ENCODE data around the gene WAS. TPM values are rescaled to one million over a fixed set of nuclear protein-coding genes. Genes with fewer than 3 reads are reported as not detected.
A peak's percentile ranks its signal among the peaks of the same experiment; 100 is the strongest.
"Not testable (repeated sequence)": the region's sequence is repeated elsewhere in the genome, so short reads cannot be mapped to it uniquely, and the experiment has no call there.

The WAS gene
- total RNA-seq: 14.4 TPM

DNA sequence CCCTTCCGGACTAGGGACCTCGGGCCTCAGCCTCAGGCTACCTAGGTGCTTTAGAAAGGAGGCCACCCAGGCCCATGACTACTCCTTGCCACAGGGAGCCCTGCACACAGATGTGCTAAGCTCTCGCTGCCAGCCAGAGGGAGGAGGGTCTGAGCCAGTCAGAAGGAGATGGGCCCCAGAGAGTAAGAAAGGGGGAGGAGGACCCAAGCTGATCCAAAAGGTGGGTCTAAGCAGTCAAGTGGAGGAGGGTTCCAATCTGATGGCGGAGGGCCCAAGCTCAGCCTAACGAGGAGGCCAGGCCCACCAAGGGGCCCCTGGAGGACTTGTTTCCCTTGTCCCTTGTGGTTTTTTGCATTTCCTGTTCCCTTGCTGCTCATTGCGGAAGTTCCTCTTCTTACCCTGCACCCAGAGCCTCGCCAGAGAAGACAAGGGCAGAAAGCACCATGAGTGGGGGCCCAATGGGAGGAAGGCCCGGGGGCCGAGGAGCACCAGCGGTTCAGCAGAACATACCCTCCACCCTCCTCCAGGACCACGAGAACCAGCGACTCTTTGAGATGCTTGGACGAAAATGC lies at the start of gene WAS:
Gene WAS (plus strand): TSS at position 389 of the 572 bp plus-strand sequence. CDS start 55 bp downstream, at position 444.
- no peak for DNase-seq (ENCODE audit: low spot score)
- intact Hi-C loops (cut with DNase I): no loop called here

DNA sequence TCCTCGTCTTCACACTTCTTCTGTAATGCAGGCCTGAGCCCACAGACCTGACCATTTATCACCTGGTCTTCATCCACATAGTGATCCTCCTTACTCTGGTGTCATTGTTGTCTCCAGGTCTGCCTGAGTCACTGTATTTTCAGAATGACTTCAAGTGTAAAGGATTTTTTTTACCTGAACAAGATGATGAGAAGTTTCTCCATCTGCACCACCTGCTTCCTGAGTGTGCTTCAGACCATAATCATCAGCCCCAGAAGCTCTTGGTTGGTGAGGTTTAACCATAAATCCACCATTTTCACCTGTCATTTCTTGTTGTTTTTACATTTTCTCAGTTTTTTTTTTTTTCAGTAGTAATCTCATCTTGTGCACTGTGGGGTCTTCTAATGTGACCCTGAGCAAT lies 47.3 kb upstream of the WAS start:
- intact Hi-C loops (cut with DNase I): no loop called here
- DNase-seq (ENCODE audit: low spot score) (no peak), ATAC-seq (no peak)

More for the DNA sequence above, at the start of gene WAS:
- peak; percentile 75 for ATAC-seq

DNA sequence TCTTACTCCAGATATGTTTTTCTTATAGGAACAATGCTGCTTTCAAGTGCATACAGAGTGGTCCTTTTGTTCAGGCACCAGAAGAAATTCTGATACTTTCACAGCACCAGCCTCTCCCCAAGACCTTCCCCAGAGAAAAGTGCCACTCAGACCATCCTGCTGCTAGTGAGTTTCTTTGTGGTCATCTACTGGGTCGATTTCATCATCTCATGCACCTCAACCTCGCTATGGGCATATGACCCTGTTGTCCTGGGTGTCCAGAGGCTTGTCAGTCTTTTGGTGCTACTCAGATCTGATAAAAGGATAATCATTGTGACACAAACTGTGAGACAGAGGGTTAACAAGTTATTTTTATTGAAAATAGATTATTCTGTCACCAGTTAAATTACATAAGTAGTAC lies 46.8 kb upstream of the WAS start:
- no peak for DNase-seq (ENCODE audit: low spot score)
- intact Hi-C loops (cut with DNase I): no loop called here
- ATAC-seq: no peak

DNA sequence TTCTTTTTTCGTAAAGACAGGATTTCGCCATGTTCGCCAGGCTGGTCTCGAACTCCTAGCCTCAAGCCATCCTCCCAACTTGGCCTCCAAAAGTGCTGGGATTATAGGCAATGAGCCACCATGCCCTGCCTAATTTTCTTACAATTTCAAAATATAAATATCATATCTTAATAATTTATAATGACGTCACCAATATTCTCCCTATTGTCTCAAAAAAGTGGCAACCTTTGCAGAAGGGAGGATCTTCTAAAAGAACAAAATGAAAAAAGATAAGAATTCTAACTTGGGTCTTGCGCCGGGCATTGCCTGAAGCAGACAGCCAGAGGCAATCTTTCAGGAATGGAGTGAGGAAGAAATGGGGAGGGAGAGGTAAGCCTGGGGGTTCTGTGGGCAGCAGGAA lies 37.9 kb upstream of the WAS start:
- no peak for DNase-seq (ENCODE audit: low spot score)
- no peak for ATAC-seq
- intact Hi-C loops (cut with DNase I): no loop called here

DNA sequence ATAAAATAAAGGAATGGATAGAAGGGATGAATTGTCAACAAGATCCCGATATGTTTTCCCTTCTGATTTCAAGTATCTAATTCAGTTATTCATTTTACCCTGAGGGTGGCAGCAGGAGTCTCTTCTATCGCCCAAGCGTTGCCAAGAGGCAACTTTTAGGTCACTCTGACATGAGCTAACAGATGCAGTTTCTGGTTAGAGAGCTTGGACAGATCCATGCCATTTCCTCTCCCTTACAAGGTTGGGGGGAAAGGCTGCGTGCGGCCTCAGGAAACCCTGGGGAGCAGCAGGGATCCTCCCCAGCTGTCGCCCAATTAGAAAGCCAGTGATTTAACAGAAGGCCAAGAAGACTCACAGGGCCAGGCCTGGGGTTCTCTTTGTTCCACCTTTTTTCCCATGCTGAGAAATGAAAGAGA lies 35.3 kb upstream of the WAS start:
- intact Hi-C loops (cut with DNase I): no loop called here
- ATAC-seq: peak; percentile 93
- no peak for DNase-seq (ENCODE audit: low spot score)

DNA sequence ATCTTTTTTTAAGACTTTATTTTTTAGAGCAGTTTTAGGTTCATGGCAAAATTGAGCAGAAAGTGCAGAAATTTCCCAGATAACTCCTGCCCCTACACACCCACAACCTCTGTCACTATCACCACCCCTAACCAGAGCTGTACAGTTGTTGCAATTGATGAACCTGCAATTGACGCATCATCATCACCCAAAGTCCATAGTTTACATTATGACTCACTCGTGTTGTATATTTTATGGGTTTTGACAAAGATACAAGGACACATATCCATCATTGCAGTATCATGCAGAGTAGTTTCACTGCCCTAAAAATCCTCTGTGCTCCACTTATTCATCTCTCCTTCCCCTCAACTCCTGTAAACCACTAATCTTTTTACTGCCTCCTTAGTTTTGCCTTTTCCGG lies 34.5 kb upstream of the WAS start:
- ATAC-seq (no peak), DNase-seq (ENCODE audit: low spot score) (no peak)
- intact Hi-C loops (cut with DNase I): no loop called here

DNA sequence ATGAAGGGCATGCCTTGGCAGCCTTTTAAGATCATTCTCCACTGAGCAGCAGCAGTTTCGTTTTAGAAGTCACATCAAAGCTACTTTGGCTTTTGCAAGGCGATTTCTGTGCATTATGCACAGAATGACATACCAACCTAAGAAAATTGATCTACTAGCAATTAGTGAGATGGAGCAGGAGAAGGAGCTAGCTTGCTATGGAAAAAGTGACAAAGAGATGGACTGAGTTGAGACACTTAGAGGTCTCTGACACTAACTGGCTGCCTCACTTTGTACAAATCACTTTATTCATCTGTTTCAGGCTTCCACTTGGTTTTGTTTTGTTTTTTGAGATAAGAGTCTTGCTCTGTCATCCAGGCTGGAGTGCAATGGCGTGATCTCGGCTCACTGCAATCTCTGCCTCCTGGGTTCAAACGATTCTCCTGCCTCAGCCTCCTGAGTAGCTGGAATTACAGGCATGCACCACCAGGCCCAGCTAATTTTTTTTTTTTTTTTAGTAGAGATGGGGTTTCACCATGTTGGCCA lies 31.5 kb upstream of the WAS start:
- intact Hi-C loops (cut with DNase I); ATAC-seq; DNase-seq (ENCODE audit: low spot score): not testable (repeated sequence)

DNA sequence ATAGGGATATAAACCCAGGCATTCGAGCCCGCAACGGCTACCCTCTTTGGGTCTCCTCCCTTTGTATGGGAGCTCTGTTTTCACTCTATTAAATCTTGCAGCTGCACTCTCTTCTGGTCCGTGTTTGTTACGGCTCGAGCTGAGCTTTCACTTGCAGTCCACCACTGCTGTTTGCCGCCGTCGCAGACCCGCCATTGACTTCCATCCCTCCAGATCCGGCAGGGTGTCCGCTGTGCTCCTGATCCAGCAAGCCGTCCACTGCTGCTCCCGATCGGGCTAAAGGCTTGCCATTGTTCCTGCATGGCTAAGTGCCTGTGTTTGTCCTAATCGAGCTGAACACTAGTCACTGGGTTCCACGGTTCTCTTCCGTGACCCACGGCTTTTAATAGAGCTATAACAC lies 28.9 kb upstream of the WAS start:
- ATAC-seq; intact Hi-C loops (cut with DNase I); DNase-seq (ENCODE audit: low spot score): not testable (repeated sequence)

DNA sequence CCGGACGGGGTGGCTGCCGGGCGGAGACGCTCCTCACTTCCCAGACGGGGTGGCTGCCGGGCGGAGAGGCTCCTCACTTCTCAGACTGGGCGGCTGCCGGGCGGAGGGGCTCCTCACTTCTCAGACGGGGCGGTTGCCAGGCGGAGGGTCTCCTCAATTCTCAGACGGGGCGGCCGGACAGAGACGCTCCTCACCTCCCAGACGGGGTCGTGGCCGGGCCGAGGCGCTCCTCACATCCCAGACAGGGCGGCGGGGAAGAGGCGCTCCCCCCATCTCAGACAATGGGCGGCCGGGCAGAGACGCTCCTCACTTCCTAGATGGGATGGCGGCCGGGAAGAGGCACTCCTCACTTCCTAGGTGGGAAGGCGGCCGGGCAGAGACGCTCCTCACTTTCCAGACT lies 23.9 kb upstream of the WAS start:
- ATAC-seq; DNase-seq (ENCODE audit: low spot score); intact Hi-C loops (cut with DNase I): not testable (repeated sequence)

DNA sequence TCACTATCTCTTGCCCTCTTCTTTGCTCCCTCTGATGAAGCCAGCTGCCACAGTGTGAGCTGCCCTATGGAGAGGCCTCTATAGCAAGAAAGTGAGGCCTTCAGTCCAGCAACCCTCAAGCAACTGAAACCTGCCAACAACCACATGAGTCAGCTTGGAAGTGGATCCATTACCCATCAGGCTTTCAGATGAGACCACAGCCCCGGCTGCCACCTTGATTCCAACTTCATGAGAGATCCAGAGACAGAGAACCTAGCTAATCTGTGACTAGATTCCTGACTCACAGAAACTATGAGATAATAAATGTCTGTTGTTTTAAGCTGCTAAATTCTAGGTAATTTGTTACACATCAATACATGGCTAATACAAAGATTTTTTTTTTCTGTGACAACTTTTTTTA lies 20.4 kb upstream of the WAS start:
- ATAC-seq: no peak
- no peak for DNase-seq (ENCODE audit: low spot score)
- intact Hi-C loops (cut with DNase I): no loop called here

DNA sequence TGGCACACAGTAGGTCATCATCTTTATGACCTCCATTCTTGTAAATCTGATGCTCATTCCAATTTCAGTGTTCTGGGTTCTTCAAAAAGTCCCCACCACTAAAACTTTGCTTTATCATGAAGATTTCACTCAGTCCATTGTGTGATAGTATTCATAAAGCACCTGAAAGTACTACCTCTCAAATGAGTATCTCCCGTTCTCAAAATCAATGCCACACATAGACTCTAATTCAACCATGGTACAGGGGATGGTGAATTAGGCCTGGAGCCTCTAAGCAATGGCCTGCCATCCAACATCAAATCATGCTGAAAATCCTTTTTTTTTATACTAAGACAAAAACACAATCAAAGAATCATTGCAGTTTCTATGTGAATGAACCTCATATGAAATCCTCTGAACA lies 19.4 kb upstream of the WAS start:
- ATAC-seq: no peak
- intact Hi-C loops (cut with DNase I): no loop called here
- DNase-seq (ENCODE audit: low spot score): no peak

DNA sequence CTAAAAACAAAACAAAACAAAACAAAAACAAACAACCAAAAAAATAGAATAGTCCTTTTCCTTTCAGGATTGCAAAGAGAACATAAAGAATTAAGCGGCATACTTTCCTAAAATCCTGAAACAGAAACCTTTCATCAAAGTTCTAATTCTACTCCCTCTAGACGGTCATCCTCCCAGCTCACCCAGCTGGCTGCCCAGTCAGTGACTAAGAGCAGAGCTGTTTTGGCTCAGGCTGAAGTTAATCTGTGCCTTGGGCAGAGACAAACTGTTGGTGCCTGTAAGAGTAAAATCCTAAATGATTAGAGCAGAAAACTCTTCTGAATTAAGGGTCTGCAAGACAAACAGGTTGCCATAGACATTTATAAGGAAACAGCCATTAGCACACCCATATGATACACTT lies 17.6 kb upstream of the WAS start:
- intact Hi-C loops (cut with DNase I): no loop called here
- ATAC-seq (no peak), DNase-seq (ENCODE audit: low spot score) (no peak)

DNA sequence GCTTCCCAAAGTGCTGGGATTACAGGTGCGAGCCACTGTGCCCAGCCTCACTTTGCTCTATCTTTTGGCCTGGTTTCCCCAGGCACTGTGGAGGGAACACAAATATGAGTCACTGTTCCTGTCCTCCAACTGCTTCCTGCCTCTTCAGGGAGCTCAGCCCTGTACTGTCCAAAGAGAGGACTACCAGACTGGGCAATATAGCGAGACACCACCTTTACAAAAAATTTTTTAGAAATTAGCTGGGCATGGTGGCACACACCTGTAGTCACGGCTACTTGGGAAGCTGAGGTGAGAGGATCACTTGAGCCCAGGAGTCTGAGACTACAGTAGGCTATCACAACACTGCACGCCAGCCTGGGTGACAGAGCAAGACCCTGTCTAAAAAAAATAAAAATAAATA lies 16.9 kb upstream of the WAS start:
- ATAC-seq (no peak), DNase-seq (ENCODE audit: low spot score) (no peak)
- intact Hi-C loops (cut with DNase I): no loop called here

DNA sequence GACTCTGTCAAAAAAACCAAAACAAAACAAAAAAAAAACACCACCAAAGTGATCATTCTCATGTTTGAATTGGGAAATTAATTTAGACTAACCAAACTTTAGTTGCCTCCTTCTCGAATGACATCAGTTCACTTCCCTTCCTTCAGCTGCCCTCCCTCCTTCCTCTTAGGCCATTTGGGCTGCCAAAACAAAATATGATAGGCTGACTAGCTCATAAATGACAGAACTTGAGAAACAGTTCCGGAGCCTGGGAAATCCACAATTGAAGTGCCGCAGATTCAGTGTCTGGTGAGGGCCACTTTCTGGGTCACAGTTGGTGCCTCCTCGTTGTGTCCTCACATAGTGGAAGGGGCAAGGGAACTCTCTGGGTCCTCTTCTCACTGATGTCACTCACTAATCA lies 16.1 kb upstream of the WAS start:
- no peak for ATAC-seq
- no peak for DNase-seq (ENCODE audit: low spot score)
- intact Hi-C loops (cut with DNase I): no loop called here

DNA sequence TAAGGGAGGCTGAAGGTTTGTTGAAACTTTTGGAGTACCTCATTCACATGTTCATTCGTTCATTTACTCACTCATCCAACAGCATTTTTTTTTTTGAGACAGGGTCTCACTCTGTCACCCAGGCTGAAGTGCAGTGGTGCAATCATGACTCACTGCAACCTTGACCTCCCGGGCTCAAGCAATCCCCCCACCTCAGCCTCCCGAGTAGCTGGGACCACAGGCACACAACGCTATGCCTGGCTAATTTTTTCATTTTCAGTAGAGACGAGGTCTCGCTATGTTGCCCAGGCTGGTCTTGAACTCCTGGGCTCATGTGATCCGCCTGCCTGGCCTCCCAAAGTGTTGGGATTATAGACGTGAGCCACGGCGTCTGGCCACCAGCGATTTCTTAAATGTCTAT lies 15.4 kb upstream of the WAS start:
- ATAC-seq; intact Hi-C loops (cut with DNase I); DNase-seq (ENCODE audit: low spot score): not testable (repeated sequence)

DNA sequence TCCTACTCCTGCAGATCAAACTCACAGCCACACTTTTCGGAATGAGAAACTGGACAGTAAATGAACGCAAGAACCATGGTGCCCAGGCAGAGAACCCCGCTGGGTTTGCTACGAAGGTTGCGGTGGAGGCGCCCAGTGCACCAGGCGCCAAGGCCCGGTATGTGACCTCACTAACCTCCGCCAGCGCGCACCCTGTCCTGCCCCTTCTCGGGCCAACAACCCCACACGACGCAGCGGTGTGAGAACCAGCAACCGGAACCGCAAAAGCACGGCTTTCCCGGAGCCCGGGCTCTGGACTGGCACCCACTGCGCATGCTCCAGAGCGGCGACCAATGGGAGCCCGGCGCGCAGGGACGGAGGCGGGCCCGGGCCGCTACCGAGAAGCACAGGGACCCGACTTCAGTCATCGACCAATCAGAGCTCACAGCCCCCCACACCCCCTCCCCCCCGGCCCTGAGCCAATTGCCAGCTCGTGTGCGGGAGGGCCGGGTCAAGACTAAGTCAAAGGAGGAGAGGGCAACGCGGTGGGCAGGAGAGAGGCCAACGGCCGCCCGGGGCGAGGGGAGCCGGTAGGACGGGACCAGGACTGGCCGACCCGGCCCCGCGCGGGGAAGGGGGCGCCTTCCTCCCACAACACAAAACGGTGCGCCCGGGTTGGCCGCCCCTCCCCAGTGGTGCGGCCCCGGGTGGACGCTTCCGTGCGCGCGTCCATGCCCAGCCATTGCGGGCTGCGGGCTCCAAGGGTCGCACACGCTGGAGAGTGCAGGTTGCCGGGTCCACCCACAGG lies 7.3 kb upstream of the WAS start:
- intact Hi-C loops (cut with DNase I): no loop called here
- ATAC-seq (peak; percentile 99), DNase-seq (ENCODE audit: low spot score) (peak; percentile 89)

DNA sequence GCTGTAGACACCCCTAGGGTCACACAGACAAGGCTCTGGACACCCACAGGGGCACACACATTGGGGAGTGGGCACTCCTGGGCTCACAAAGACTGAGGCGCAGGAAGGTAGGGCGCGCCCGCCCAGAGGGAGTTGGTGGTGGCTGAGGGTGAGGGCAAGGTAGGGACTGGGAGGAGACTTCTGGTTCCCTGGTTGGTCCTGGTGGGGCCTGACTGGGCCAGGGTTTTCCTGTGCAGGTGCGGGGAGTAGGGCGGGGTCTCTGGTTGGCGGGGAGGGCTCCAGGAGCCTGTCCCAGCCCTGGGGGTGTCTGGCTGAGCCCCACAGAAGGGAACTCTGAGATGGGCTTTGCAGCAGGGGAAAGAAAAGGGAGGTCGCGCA lies 6.7 kb upstream of the WAS start:
- ATAC-seq (no peak), DNase-seq (ENCODE audit: low spot score) (no peak)
- intact Hi-C loops (cut with DNase I): no loop called here

DNA sequence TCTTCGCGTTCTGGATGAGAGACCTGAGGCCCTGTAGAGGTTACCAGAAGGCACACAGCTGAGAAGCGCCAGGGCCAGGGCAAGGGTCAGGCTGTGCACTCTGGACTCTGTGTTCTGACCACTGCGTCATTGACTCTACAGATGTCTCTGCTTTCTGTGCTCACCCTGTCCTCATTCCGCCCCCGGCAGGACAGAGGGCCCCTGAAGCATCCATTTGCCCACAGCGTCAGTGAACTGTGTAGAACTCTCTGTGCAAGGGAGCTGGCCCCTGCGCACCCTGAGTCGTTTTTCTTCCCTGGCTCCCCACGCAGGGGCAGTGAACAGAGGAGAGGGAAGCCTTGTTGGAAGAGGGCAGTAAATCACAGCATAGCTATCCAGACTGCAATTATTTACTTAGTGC lies 6.1 kb upstream of the WAS start:
- intact Hi-C loops (cut with DNase I): no loop called here

DNA sequence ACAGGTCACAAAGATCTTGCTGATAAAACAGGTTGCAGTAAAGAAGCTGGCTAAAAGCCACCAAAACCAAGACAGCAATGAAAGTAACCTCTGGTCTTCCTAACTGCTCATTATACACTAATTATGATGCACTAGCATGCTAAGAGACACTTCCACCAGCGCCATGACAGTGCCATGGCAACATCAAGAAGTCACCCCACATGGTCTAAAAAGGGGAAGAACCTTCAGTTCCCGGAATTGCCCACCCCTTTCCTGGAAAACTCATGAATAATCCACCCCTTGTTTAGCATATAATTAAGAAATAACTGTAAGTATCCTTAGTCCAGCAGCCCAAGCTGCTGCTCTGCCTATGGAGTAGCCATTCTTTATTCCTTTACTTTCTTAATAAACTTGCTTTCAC lies 3.1 kb upstream of the WAS start:
- intact Hi-C loops (cut with DNase I); ATAC-seq; DNase-seq (ENCODE audit: low spot score): not testable (repeated sequence)

More for the DNA sequence above, 6.1 kb upstream of the WAS start:
- ATAC-seq (peak; percentile 31), DNase-seq (ENCODE audit: low spot score) (no peak)

DNA sequence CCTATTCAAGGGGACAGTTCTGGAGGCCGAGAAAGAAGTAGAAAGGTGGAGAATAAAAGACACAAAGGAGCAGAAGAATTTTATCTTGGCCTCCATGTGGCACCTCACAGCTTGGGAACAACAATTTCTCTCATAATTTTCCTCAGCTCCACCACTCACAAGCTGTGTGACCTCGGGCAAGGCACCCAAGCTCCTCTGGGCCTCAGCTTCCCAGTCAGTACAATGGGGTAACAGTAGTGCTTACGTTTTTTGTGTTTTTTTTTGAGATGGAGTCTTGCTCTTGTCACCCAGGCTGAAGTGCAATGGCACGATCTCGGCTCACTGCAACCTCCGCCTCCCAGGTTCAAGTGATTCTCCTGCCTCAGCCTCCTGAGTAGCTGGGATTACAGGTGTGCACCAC lies 2.7 kb upstream of the WAS start:
- ATAC-seq; intact Hi-C loops (cut with DNase I); DNase-seq (ENCODE audit: low spot score): not testable (repeated sequence)

All from sciatic nerve (tissue), 2 donors.